Head of caudate nucleus (tissue), 42 donors: ENCODE results near the gene BOK.
"Not testable (repeated sequence)": the region's sequence is repeated elsewhere in the genome, so short reads cannot be mapped to it uniquely, and the experiment has no call there.

ENCODE experiments used
- DNase-seq, 42 donors: peaks; one replicate each; pipeline versions ENCODE4 v3.0.0 to v3.0.0-alpha.2; 2020 to 2021; ENCODE audit warnings: mixed read lengths in 7 of 42
- intact Hi-C: fragments of 100-400 bp; cut with DNase I; formaldehyde crosslinking; loops from one replicate; pipeline ENCODE4 v1.15.0; 2022

BOK gene, protein sequence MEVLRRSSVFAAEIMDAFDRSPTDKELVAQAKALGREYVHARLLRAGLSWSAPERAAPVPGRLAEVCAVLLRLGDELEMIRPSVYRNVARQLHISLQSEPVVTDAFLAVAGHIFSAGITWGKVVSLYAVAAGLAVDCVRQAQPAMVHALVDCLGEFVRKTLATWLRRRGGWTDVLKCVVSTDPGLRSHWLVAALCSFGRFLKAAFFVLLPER

GRCh38 chr2:241558532-241559322 lies at the start of gene BOK:
Gene BOK (plus strand): TSS chr2:241558745. CDS start chr2:241559484, 739 bp downstream.
- peak; percentile 67 to 93 (median 84) for DNase-seq

DNA sequence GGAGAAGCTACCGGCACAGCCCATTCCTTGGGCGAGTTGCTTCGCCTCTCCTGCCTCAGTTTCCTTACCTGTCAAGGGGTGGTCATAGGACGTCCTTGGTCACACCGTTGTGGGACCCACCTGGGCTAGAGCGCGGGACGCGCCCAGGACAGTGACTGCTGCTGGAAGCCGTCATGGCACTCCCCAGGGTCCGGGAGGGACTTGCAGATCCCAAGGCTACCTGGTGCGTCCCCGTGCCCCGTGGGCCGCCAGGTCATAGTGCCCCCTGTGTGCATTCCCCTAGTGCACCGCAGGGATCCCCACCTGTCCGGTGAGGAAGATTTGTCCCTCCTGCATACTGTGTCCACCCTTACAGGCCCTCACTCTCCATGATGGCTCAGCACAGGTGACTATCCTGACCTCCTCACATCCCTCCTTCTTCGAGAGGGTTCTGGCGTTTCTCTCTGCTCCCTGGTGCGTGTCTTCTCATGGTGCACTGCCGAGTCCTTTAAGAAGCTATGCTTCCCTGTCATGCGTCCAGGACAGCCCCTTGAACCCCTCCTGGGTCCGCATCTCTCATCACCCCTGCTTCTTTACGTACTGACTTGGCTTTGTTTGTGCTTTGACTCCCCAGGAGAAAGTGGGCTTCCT lies 49.3 kb upstream of the BOK start:
- DNase-seq = peak in 1 of 42 donors; percentile 35
- intact Hi-C loops = loop anchor here (2.0 to 10.0 kb wide), 4 partner anchors 50 to 194 kb away; partner anchors contain the start of genes ATG4B, BOK, FARP2 and HDLBP

More at GRCh38 chr2:241558532-241559322, at the start of gene BOK:
- intact Hi-C loops = loop anchor here (2.0 kb wide), 1 partner anchor 50 kb away; the partner anchor contains the start of gene STK25

DNA sequence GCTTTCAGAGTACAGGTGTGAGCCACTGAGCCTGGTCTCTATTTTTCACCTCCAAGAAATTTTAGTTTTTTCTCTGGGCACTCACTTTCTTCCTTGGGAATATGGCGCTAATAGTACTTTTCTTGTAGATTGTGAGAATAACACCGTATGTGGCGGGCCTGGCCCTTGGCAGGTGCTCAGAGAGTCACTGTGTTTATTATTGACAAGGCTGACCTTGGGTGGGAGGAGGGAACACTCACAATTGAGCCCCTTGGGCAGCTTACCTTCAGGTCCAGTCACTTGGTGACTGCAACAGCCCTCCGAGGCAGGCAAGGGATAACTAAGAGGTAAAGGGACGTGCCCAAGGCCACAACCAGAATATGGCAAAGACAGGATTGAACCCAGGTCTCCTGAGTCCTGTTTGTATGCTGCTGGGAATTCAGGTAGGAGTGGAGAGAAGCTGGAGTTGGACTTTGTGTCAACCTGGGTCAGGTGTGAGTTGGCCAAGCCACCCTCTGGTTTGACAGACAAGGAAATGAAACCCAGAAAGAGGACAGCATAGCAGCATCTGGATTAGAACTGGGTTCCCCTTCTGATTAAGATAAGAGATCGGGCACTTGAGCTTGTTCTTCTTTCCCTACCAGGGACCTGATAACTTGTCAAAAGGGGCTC lies 47.3 kb upstream of the BOK start:
- intact Hi-C loops = no loop called here
- no peak for DNase-seq

DNA sequence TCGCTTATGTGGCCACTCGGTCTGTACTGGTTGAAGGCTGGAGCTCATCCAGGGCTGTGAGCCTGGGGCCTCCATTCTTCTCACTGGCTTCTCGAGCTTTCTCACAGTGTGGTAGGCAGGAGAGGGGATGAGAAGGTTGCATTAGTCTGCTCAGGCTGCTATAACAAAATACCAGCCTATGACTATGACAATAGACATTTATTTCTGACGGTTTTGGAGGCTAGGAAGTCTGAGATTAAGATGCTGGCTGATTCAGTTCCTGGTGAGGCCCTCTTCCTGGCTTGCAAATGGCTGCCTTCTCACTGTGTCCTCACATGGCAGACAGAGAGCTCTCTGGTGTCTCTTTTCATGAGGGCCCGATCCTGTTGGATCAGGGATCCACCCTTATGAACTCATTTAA lies 44.0 kb upstream of the BOK start:
- intact Hi-C loops = no loop called here
- DNase-seq = no peak

DNA sequence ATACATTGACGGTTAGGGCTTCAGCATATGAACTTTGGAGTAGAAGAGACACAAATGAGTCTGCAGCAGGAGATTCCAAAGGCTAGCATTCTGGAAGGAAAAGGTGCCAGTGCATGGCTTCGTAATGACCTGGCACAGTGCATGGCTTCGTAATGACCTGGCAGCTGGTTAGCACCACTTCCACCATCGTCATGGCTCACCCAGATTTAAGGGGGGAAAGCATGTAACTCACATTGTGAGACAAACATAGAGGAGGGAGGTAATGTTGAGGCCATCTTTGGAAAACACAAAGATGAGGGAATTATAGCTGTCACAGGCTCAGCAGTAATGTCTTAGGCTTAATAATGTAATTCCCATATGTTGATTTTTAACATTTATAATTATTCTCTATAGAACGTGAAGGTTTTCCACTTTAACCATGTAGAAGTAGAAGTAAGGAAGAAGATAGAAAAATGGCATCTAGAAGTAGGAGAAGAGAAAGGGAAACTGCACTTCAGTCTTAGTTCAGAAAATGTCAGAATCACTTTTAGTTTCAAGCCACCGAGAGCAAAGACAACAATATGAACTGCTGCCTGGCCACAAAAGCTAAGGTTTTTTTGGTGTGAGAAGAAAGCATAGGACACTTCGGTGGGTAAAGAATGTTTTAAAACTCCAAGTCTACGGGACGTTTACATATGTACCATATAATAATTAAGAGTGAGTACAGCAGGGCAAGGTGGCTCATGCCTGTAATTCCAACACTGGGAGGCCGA lies 43.4 kb upstream of the BOK start:
- intact Hi-C loops = no loop called here
- DNase-seq = no peak

DNA sequence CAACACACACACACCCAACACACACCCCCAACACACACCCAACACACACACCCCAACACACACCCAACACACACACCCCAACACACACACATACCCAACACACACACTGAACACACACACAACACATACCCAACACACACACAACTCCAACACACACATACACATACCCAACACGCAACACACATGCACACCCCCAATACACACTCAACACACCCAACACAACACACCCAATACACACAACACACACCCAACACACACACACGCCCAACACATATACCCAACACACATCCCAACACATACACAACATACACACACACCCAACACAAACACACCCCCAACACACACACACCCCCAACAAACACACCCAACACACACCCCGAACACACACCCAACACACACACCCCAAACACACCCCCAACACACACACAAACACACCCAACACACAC lies 42.0 kb upstream of the BOK start:
- DNase-seq = no peak

GRCh38 chr2:241517297-241517696 lies 41.2 kb upstream of the BOK start:
- intact Hi-C loops = no loop called here
- DNase-seq = no peak

More for the DNA sequence above, 42.0 kb upstream of the BOK start:
- intact Hi-C loops = no loop called here

GRCh38 chr2:241519669-241520068 lies 38.9 kb upstream of the BOK start:
- intact Hi-C loops = no loop called here
- no peak for DNase-seq

- no peak for DNase-seq
- intact Hi-C loops = no loop called here
Observed at GRCh38 chr2:241522477-241522876, 36.1 kb upstream of the BOK start.

DNA sequence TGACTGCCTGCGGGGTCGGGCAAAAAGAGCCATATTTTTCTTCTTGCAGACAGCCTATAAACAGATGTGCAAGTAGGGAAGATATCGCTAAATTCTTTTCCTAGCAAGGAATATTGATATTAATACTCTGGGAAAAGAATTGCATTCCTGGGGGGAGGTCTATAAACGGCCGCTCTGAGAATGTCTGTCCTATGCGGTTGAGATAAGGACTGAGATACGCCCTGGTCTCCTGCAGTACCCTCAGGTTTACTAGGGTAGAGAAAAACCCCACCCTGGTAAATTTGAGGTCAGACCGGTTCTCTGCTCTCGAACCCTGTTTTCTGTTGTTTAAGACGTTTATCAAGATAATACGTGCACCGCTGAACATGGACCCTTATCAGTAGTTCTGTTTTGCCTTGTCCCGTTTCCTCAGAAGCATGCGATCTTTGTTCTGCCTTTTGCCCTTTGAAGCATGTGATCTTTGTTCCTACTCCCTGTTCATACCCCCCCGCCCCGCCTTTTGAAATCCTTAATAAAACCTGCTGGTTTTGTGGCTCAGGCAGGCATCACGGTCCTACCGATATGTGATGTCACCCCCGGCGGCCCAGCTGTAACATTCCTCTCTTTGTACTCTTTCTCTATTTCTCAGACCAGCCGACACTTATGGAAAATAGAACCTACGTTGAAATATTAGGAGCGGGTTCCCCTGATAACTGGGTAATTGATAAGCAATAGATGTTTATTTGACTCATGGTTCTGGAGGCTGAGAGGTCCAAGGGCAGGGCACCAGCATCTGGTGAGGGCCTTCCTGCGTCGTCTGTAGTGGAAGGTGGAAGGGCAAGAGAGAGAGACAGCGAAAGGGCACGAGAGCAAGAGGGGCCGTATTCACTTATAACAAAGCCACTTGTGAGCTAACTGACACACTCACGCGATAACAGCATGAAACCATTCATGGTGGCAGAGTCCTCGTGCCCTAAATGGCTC lies 32.4 kb upstream of the BOK start:
- intact Hi-C loops, DNase-seq: not testable (repeated sequence)

DNA sequence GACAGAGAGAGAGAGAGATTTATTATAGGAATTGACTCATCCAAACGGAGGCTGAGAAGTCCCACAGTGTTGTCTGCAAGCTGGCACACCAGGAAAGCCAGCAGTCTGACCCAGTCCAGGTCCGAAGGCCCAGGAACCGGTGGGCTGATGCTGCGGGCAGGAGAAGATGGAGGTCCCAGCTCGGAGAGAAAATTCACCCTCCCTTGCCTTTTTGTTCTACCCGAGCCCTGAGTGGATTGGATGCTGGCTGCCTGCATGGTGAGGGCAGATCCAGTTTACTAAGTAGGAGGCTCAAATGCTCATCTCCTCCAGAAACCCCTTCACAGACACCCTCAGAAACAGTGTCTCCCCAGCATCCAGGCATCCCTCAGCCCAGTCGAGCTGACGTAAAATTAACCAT lies 28.0 kb upstream of the BOK start:
- DNase-seq = no peak
- intact Hi-C loops = no loop called here

DNA sequence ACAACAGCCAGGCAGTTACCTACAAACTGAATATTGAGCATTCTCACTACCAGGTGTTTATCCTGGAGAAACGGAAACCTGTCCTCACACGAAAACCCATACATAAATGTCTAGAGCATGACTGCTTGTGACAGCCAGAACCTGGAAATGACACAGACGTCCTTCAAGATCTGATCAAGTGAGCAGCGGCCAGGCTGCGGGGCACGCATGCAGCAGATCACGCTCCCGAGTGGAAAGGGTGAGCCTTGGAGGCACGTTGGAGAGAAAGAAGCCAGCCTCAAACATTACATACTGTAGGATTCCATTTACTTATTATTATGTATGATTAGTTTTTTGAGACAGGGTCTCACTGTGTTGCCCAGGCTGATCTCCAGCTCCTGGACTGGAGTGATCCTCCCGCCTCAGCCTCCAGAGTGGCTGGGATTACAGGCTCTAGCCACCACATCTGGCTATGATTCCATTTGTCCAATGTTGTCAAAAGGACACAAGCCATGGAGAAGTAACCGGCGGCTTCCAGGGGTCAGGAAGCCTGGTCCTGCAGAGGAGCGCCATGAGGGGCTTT lies 27.3 kb upstream of the BOK start:
- no peak for DNase-seq

GRCh38 chr2:241532168-241532567 lies 26.4 kb upstream of the BOK start:
- no peak for DNase-seq
- intact Hi-C loops = no loop called here

More for the DNA sequence above, 27.3 kb upstream of the BOK start:
- intact Hi-C loops = no loop called here

GRCh38 chr2:241532733-241533601 lies 25.6 kb upstream of the BOK start:
- intact Hi-C loops = no loop called here
- DNase-seq = no peak

- intact Hi-C loops = no loop called here
- DNase-seq = no peak
Observed at GRCh38 chr2:241534293-241534692, 24.3 kb upstream of the BOK start.

- intact Hi-C loops = no loop called here
- no peak for DNase-seq
Observed at GRCh38 chr2:241534701-241535375, 23.7 kb upstream of the BOK start.
